ENCODE results near the gene DSCAML1. TPM values are rescaled to one million over a fixed set of nuclear protein-coding genes. Genes with fewer than 3 reads are reported as not detected.
A peak's percentile ranks its signal among the peaks of the same experiment; 100 is the strongest.

Gene DSCAML1
- total RNA-seq, 4 donors from 2014 or later, result 2.9 to 5.8 (median 3.3) TPM

GRCh38 chr11:117704395-117705100 is 92.5 kb downstream of the DSCAML1 start:
- Histone ChIP-seq H3K9me3 (no peaks in the 10 kb centered on the region), H3K36me3 (no peaks in the 10 kb centered on the region), H3K4me3 (no peak overlapping the region), H3K27me3 (no peaks in the 10 kb centered on the region), H3K4me1 (peaks cover 0 to 10% (median 3%) of the 10 kb centered on the region in 4 donors), H3K27ac (no peak overlapping the region)
- WGBS, 2 donors (ENCODE audit: low coverage in 1 of 2), result 90 to 91% methylated on average over 6 to 24 of the region's 24 CpGs
- in situ Hi-C loops (cut with MboI; ENCODE audit: low pct_ligation_motif_present in 1 of 4, low pct_unique_long_range_greater_than_20kb in 1 of 4, low sequenced_read_pairs in 3 of 4), result no loop called here
- DNase-seq, result no peak
- TF ChIP-seq EP300 (IDR thresholded peaks at IDR 0.05; ENCODE audit: low read depth) (no peak), POLR2AphosphoS5 (IDR thresholded peaks at IDR 0.05) (no peak), POLR2A (IDR thresholded peaks at IDR 0.05) (no peak), CTCF (IDR thresholded peaks at IDR 0.05) (no peak)
- intact Hi-C loops (cut with DNase I; ENCODE audit: low total_unique reads), result no loop called here

GRCh38 chr11:117702946-117703598 is 93.9 kb downstream of the DSCAML1 start:
- WGBS, 2 donors (ENCODE audit: low coverage in 1 of 2), result 53% methylated on average over 7 of the region's 7 CpGs; no CpG with 5 or more reads in 1 of the 2 donors
- TF ChIP-seq CTCF (IDR thresholded peaks at IDR 0.05) (no peak), EP300 (IDR thresholded peaks at IDR 0.05; ENCODE audit: low read depth) (no peak), POLR2A (IDR thresholded peaks at IDR 0.05) (no peak), POLR2AphosphoS5 (IDR thresholded peaks at IDR 0.05) (no peak)
- intact Hi-C loops (cut with DNase I; ENCODE audit: low total_unique reads), result no loop called here
- Histone ChIP-seq H3K4me1 (peaks cover 0 to 10% (median 3%) of the 10 kb centered on the region in 4 donors), H3K27ac (peak overlapping the region in 1 of 4 donors; percentile 24), H3K27me3 (no peaks in the 10 kb centered on the region), H3K4me3 (no peak overlapping the region), H3K36me3 (no peaks in the 10 kb centered on the region), H3K9me3 (no peaks in the 10 kb centered on the region)
- in situ Hi-C loops (cut with MboI; ENCODE audit: low pct_ligation_motif_present in 1 of 4, low pct_unique_long_range_greater_than_20kb in 1 of 4, low sequenced_read_pairs in 3 of 4), result no loop called here
- no peak for DNase-seq

GRCh38 chr11:117701781-117702180 is 95.2 kb downstream of the DSCAML1 start:
- 76 to 80% methylated on average over 1 to 9 of the region's 9 CpGs for WGBS, 2 donors (ENCODE audit: low coverage in 1 of 2)
- no peak for DNase-seq
- H3K4me1 ChIP-seq, result peaks cover 0 to 10% (median 3%) of the 10 kb centered on the region in 4 donors
- TF ChIP-seq EP300 (IDR thresholded peaks at IDR 0.05; ENCODE audit: low read depth) (no peak), CTCF (IDR thresholded peaks at IDR 0.05) (no peak), POLR2A (IDR thresholded peaks at IDR 0.05) (no peak), POLR2AphosphoS5 (IDR thresholded peaks at IDR 0.05) (no peak)
- no peak overlapping the region for H3K27ac ChIP-seq
- in situ Hi-C loops (cut with MboI; ENCODE audit: low pct_ligation_motif_present in 1 of 4, low pct_unique_long_range_greater_than_20kb in 1 of 4, low sequenced_read_pairs in 3 of 4), result no loop called here
- H3K27me3 ChIP-seq, result no peaks in the 10 kb centered on the region
- H3K4me3 ChIP-seq, result no peak overlapping the region
- intact Hi-C loops (cut with DNase I; ENCODE audit: low total_unique reads), result no loop called here
- H3K36me3 ChIP-seq, result no peaks in the 10 kb centered on the region
- no peaks in the 10 kb centered on the region for H3K9me3 ChIP-seq

DNA sequence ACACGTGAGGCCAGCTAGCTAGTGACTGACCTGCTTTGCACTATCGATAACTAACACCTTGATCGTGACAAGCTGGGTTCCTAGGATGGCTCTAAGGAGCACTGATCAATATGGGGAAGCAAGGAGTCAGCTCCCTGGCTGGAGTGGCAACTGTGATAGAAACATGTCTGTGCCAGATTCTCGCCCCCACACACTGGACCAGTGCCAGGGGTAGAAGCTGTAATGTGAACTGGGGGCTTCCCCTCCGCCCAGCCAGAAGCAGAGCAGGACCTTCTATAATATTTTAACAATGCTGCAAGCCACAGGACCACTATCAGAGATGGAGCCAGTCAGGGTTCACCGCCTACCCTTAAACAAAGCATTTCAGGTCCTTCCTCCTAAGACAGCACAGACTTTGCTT is 96.5 kb downstream of the DSCAML1 start:
- H3K9me3 ChIP-seq, result no peaks in the 10 kb centered on the region
- no peak for DNase-seq
- H3K27ac ChIP-seq, result no peak overlapping the region
- in situ Hi-C loops (cut with MboI; ENCODE audit: low pct_ligation_motif_present in 1 of 4, low pct_unique_long_range_greater_than_20kb in 1 of 4, low sequenced_read_pairs in 3 of 4), result no loop called here
- no peak for TF ChIP-seq EP300 (IDR thresholded peaks at IDR 0.05; ENCODE audit: low read depth)
- TF ChIP-seq POLR2A (IDR thresholded peaks at IDR 0.05), result no peak
- TF ChIP-seq CTCF (IDR thresholded peaks at IDR 0.05), result no peak
- TF ChIP-seq POLR2AphosphoS5 (IDR thresholded peaks at IDR 0.05), result no peak
- H3K4me3 ChIP-seq, result no peak overlapping the region
- no peaks in the 10 kb centered on the region for H3K36me3 ChIP-seq
- 92% methylated on average over 6 of the region's 6 CpGs; no CpG with 5 or more reads in 1 of the 2 donors for WGBS, 2 donors (ENCODE audit: low coverage in 1 of 2)
- no peaks in the 10 kb centered on the region for H3K27me3 ChIP-seq
- intact Hi-C loops (cut with DNase I; ENCODE audit: low total_unique reads), result no loop called here
- peaks cover 0 to 10% (median 3%) of the 10 kb centered on the region in 4 donors for H3K4me1 ChIP-seq
